Lower leg skin (tissue), 4 donors: ENCODE results near the gene PARL. TPM values are rescaled to one million over a fixed set of nuclear protein-coding genes. Genes with fewer than 3 reads are reported as not detected.

Source experiments
- DNase-seq, 2 donors: peaks; one replicate each; pipeline ENCODE4 v3.0.0-alpha.2; 2019; ENCODE audit warnings: low spot score in 2 of 2
- H3K4me3 ChIP-seq: fragments of 200-600 bp; sonication (generic); 2 replicates; pipeline ENCODE4 v1.5.1; 2017; ENCODE audit warnings: mild to moderate bottlenecking, low read depth; ENCODE audit not compliant: poor library complexity, severe bottlenecking
- POLR2A ChIP-seq, 2 donors: fragments of 450-650 bp; IDR thresholded peaks; one replicate each; pipeline ENCODE4 v1.6.1; 2016 to 2017; ENCODE audit warnings: antibody characterized with exemption in 2 of 2, mild to moderate bottlenecking in 1 of 2, moderate library complexity in 1 of 2
- WGBS, 2 donors: methylation state at CpG; one replicate each; pipeline ENCODE4 v1.1.5; 2018; 5-methylcytosine and 5-hydroxymethylcytosine counted together
- intact Hi-C: fragments of 100-400 bp; cut with DNase I; formaldehyde crosslinking; loops from one replicate; pipeline ENCODE4 v1.15.0; 2023; ENCODE audit warnings: low total_unique reads
- total RNA-seq, 4 donors: library from RNA; depleted of rRNA; stranded (reverse); fragments of >200 nt; gene quantifications; one replicate each; pipeline ENCODE4 v1.1.0, GENCODE V29; 2016
- TF ChIP-seq, protein P1 (sequence below), 3 donors: fragments of 450-650 bp; IDR thresholded peaks; one replicate each; pipeline ENCODE4 v1.5.1; 2016; ENCODE audit warnings: antibody characterized with exemption in 3 of 3, mild to moderate bottlenecking in 3 of 3, moderate library complexity in 2 of 3

The PARL gene
- total RNA-seq, 4 donors from 2014 or later = 19.5 to 40.5 (median 22.3) TPM

DNA sequence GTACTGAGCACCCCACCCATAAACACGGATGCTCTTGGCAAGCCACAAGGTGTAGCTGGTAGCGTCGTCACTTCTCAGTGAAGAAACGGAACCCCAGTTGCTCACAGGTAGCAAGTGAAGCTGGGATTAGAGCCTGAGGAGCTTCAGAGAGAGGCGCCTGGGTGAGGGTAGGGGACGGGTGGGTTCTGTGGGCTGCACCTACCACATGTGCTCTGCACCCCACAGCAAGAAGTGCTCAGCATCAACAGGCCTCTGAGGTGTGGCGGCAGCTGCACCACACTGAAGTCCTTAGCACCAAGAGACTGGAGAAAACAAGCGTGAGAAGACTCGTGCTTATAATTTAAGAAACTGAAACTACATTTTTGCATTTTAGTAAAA lies 69.1 kb downstream of the PARL start:
- 73 to 74% methylated on average over 9 of the region's 9 CpGs for WGBS, 2 donors
- intact Hi-C loops = no loop called here
- TF ChIP-seq POLR2A (IDR thresholded peaks at IDR 0.05) = no peak
- TF ChIP-seq, protein P1, sequence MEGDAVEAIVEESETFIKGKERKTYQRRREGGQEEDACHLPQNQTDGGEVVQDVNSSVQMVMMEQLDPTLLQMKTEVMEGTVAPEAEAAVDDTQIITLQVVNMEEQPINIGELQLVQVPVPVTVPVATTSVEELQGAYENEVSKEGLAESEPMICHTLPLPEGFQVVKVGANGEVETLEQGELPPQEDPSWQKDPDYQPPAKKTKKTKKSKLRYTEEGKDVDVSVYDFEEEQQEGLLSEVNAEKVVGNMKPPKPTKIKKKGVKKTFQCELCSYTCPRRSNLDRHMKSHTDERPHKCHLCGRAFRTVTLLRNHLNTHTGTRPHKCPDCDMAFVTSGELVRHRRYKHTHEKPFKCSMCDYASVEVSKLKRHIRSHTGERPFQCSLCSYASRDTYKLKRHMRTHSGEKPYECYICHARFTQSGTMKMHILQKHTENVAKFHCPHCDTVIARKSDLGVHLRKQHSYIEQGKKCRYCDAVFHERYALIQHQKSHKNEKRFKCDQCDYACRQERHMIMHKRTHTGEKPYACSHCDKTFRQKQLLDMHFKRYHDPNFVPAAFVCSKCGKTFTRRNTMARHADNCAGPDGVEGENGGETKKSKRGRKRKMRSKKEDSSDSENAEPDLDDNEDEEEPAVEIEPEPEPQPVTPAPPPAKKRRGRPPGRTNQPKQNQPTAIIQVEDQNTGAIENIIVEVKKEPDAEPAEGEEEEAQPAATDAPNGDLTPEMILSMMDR (IDR thresholded peaks at IDR 0.05) = no peak
- peak in 1 of 2 donors; percentile 66 for DNase-seq
- no peak overlapping the region for H3K4me3 ChIP-seq

DNA sequence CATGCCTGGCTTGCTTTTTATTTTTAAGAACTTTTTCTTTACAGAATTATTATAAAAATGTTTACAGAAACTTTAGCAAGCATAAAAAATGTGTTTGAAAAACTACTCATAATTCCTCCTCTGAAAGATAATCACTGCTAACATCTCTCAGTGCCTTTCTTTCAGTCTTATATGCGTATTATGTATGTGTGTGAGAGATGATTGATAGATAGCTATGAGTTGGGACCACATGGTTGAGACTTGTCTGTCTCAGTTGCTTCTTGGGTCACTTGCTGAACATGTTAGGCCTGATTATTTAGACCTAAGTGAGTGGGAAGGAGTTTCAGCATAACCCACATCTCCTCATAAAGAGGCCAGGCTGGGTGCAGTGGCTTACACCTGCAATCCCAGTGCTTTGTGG lies 70.4 kb downstream of the PARL start:
- no peak for DNase-seq
- 56 to 92% methylated on average over 1 of the region's 1 CpG for WGBS, 2 donors
- intact Hi-C loops = no loop called here
- no peak overlapping the region for H3K4me3 ChIP-seq
- TF ChIP-seq, protein P1 (IDR thresholded peaks at IDR 0.05) = no peak
- TF ChIP-seq POLR2A (IDR thresholded peaks at IDR 0.05) = no peak

DNA sequence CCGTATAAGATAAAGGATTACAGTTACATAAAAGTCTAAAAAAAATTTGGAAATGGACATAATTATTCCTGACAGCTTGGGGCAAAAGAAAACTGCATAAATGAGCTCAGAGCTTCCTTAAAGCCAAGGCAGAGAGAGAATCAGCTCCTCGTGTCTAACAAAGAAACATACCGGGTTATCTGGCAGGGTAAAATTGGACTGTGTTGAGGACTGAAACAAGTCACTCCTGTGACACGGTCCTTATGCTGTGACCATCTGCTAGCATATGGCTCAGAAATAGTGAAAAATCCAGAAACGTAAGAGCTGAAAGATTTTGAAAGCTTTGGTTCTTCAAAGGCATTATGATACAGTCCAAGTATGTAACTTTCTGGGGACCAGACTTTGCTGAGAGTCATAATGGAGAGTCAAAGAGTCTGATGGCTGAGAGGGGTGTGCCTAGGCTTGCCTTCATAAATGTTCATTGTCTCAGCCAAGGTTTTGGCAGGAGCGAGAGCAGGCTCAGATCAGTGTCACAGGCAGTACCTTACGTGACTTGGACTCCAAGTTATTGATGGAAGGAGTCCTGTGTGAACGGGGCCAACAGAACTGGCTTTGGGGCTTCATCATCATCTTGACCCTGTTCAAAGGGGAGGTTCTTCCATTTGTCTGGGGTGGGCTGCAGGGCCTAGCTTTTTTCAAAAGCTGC lies 71.8 kb downstream of the PARL start:
- peak in 1 of 2 donors; percentile 69 for DNase-seq
- H3K4me3 ChIP-seq = no peak overlapping the region
- TF ChIP-seq, protein P1 (IDR thresholded peaks at IDR 0.05) = no peak
- TF ChIP-seq POLR2A (IDR thresholded peaks at IDR 0.05) = no peak
- WGBS, 2 donors = 37 to 48% methylated on average over 8 of the region's 8 CpGs
- intact Hi-C loops = no loop called here

DNA sequence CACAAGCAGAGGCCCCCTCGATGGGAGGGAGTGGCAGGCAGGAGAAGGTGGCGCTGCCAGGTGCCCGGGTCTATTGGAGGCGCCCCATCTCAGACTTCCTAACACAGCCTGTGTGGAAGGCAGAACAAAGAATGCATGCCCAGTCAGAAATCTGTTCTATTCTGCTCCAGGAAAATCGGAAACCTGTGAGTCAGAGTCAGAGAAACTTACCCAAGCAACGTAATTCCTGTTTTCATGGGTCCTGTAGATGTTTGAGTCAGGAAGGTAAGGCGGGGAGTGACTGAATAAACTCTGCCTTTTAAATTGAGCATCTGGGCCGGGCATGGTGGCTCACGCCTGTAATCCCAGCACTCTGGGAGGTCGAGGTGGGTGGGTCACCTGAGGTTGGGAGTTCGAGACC lies 73.0 kb downstream of the PARL start:
- WGBS, 2 donors = 80 to 89% methylated on average over 11 of the region's 11 CpGs
- TF ChIP-seq POLR2A (IDR thresholded peaks at IDR 0.05) = no peak
- TF ChIP-seq, protein P1 (IDR thresholded peaks at IDR 0.05) = no peak
- intact Hi-C loops = no loop called here
- no peak for DNase-seq
- no peak overlapping the region for H3K4me3 ChIP-seq

DNA sequence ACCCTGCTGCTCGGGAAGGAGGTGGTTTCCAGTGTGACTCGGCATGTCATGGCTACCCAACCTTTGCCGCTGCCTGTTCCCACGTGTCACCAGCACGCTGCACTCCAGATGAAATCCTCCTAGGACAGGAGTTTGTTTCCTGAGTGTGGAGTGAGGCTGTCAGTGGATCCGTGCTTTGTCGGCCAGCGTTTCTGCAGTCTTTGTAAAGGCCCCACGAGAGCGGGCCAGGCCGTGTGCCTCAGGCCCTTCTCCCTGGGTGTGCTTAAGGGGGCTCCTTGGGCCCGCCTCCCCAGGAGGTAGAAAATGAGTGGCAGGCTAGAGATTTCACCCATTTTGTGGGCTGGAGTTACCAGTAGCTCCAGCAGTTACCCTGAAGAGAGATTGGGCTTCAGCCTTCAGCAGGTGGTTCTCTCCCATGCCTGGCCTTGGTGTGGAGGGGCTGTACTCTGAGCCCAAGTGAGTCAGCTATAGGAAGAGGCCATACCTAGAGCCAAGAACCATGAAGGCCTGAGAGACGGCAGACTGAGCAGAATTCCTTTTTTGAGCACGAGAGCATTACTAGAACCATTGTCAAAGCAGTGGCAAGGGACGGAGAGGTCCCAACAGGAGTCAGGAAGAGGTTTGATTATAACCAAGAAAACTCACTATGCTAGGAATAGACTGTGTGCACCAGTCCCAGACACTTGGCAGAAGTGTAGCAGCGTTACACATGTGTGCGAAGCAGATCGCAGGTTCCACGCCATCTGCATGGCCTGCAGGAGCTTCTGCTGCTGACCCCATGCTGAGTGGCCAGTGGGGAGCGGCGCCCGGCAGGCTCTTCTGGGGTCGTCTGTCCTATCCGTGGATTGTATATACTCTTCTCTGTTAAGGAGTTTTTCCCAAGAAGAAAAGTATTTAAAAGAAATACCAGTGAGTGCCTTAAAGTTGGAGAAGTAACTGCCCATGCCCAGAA lies 73.8 kb downstream of the PARL start:
- DNase-seq = peak in 1 of 2 donors; percentile 58
- TF ChIP-seq POLR2A (IDR thresholded peaks at IDR 0.05) = no peak
- TF ChIP-seq, protein P1 (IDR thresholded peaks at IDR 0.05) = no peak
- H3K4me3 ChIP-seq = no peak overlapping the region
- 90 to 91% methylated on average over 24 of the region's 24 CpGs for WGBS, 2 donors
- intact Hi-C loops = no loop called here
